ENCODE measurements around the gene PRDM16.

DNA sequence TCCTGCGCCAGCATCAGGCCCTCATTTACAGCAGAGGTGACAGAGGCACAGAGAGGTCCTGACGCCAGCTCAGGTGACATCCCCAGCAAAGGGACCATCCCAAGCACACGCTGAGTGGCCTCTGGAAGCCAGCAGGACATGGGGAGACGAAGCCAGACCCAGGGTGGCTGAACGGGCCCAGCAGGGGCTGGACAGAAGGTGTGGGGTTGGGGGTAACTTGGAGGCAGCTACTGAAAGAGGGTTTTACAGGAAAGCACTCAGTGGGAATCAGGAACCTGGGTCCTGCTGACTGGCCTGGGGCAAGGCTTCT, 383.8 kb downstream of the PRDM16 start:
- TF ChIP-seq CTCF (IDR thresholded peaks at IDR 0.05) (no peak), POLR2A (IDR thresholded peaks at IDR 0.05) (no peak)

All from testis (tissue), 2 donors.